ENCODE data around the gene MGAT5B.

GRCh38 chr17:76932402-76933333, 64.5 kb downstream of the MGAT5B start:
- TF ChIP-seq CTCF (IDR thresholded peaks at IDR 0.05) (no peak), EP300 (IDR thresholded peaks at IDR 0.05) (no peak)

Data from sigmoid colon (tissue), 4 donors.